Panc1 (cell line): Measurements from ENCODE around the gene TMOD1.

Source experiments
- CTCF ChIP-seq: fragments of 450-650 bp; IDR thresholded peaks from 2 replicates; pipeline ENCODE4 v1.5.1; 2017; ENCODE audit warnings: mild to moderate bottlenecking
- POLR2AphosphoS5 ChIP-seq: IDR thresholded peaks from 2 replicates; pipeline ENCODE4 v1.6.1; 2012; ENCODE audit warnings: mild to moderate bottlenecking, low read depth, low read length, moderate library complexity
- REST ChIP-seq, 2 experiments: IDR thresholded peaks; 2 replicates each; pipeline ENCODE4 v1.6.1; 2011 to 2012; ENCODE audit warnings: low read depth in 2 of 2, control low read depth in 1 of 2, low read length in 1 of 2, mild to moderate bottlenecking in 1 of 2, moderate library complexity in 1 of 2; ENCODE audit not compliant: insufficient read depth in 1 of 2
- SIN3A ChIP-seq: IDR thresholded peaks from 2 replicates; pipeline ENCODE4 v1.6.1; 2012; ENCODE audit warnings: low read depth, mild to moderate bottlenecking, low read length, moderate library complexity, borderline replicate concordance; ENCODE audit not compliant: insufficient read depth
- TCF7L2 ChIP-seq: IDR thresholded peaks from 2 replicates; pipeline ENCODE4 v1.6.1; 2011; ENCODE audit warnings: mild to moderate bottlenecking, low read depth, low read length, inconsistent platforms

GRCh38 chr9:97473717-97474116 is 27.7 kb upstream of the TMOD1 start:
- no peak for TF ChIP-seq TCF7L2
- no peak for TF ChIP-seq CTCF
- TF ChIP-seq POLR2AphosphoS5, result no peak
- TF ChIP-seq REST (IDR thresholded peaks at IDR 0.05; ENCODE audit: insufficient read depth in 1 of 2, low read depth in 2 of 2, low read length in 1 of 2), result no peak
- no peak for TF ChIP-seq SIN3A
